K562 (cell line): ENCODE data around the gene PPP2R2D. TPM values are rescaled to one million over a fixed set of nuclear protein-coding genes. Genes with fewer than 3 reads are reported as not detected.

Experiments used
- ATAC-seq: fragments of 200-7000 bp; cut with Tn5 transposase; 3 replicates; pipeline ENCODE4 v1.9.1; 2020; ENCODE audit warnings: moderate library complexity
- BruUV-seq: library from RNA; stranded (reverse); fragments of 400-500 nt; replicated peaks from 2 replicates; lab custom pipeline; 2021; lab: Mats Ljungman, UMichigan
- CTCF ChIA-PET: fragments of 300-600 bp; formaldehyde crosslinking; extraction: SDS; loops from one replicate; lab custom pipeline; 2021; ENCODE audit warnings: low intra/inter-chr PET ratio; lab: Yijun Ruan, JAX
- POLR2A ChIA-PET: fragments of 300-600, 350-650 bp; sonication (Branson Sonifier 250); formaldehyde crosslinking; extraction: SDS; loops from one replicate; lab custom pipeline; 2021; ENCODE audit warnings: antibody characterized with exemption, inconsistent platforms; lab: Yijun Ruan, JAX
- DNase-seq, 4 experiments: peaks; one replicate each; pipeline versions ENCODE4 v3.0.0 to v3.0.0-alpha.2; 2011 to 2018; ENCODE audit warnings: low spot score in 3 of 4, mixed read lengths in 3 of 4; ENCODE audit errors: extremely low read depth in 1 of 4
- FAIRE-seq: peaks from 2 replicates; lab custom pipeline; 2011; peaks lifted over from hg19 to GRCh38; lab: Jason Lieb, UNC
- H2AFZ ChIP-seq: 2 replicates; pipeline ENCODE4 v1.6.0; 2011; ENCODE audit warnings: low read depth, low read length, control low read depth, inconsistent platforms
- H3K27ac ChIP-seq: fragments of 200-600 bp; 3 replicates; pipeline ENCODE4 v1.8.0; 2011; ENCODE audit warnings: low read depth, mild to moderate bottlenecking, control low read depth, inconsistent platforms, low read length, moderate library complexity, mixed read lengths; ENCODE audit errors: extremely low read depth
- H3K27me3 ChIP-seq, 2 experiments: fragments of 300-600 bp in 1 of 2; 2 replicates in 1 of 2; 3 replicates in 1 of 2; pipeline versions ENCODE4 v1.6.0 to v1.8.0; 2011; ENCODE audit warnings: inconsistent platforms in 2 of 2, low read length in 2 of 2, mild to moderate bottlenecking in 1 of 2, mixed read lengths in 1 of 2, moderate library complexity in 1 of 2; ENCODE audit not compliant: control insufficient read depth in 2 of 2, insufficient read depth in 2 of 2
- H3K36me3 ChIP-seq: fragments of 300-600 bp; 3 replicates; pipeline ENCODE4 v1.8.0; 2011; ENCODE audit warnings: mild to moderate bottlenecking, low read length, inconsistent platforms; ENCODE audit not compliant: control insufficient read depth, insufficient read depth
- H3K4me1 ChIP-seq, 2 experiments: fragments of 200-600 bp in 1 of 2; replicated peaks in 1 of 2; 2 replicates in 1 of 2; 3 replicates in 1 of 2; pipeline versions ENCODE4 v1.5.1 to v1.8.0; 2011; ENCODE audit warnings: inconsistent platforms in 2 of 2, low read length in 2 of 2, mild to moderate bottlenecking in 1 of 2, mixed read lengths in 1 of 2, moderate library complexity in 1 of 2; ENCODE audit not compliant: control insufficient read depth in 2 of 2, insufficient read depth in 2 of 2
- H3K4me2 ChIP-seq: 2 replicates; pipeline ENCODE4 v1.6.1; 2011; ENCODE audit warnings: low read length, control low read depth, inconsistent platforms, mixed read lengths; ENCODE audit not compliant: insufficient read depth
- H3K4me3 ChIP-seq: fragments of 200-600 bp; sonication (generic), shearing (Covaris generic); 2 replicates; pipeline ENCODE4 v1.5.1; 2016; ENCODE audit warnings: control low read depth, inconsistent platforms
- H3K79me2 ChIP-seq: fragments of 200-600 bp; 3 replicates; pipeline ENCODE4 v1.8.0; 2011; ENCODE audit warnings: low read length, inconsistent platforms; ENCODE audit not compliant: control insufficient read depth, insufficient read depth
- H3K9ac ChIP-seq, 2 experiments: 2 replicates each; pipeline versions ENCODE4 v1.6.0 to v1.6.1; 2011; ENCODE audit warnings: low read depth in 2 of 2, low read length in 2 of 2, control low read depth in 1 of 2, inconsistent platforms in 1 of 2, mild to moderate bottlenecking in 1 of 2, mixed read lengths in 1 of 2; ENCODE audit not compliant: insufficient read depth in 1 of 2
- H3K9me1 ChIP-seq: one replicate; pipeline ENCODE4 v1.6.0; 2011; ENCODE audit warnings: inconsistent platforms, mild to moderate bottlenecking, low read length, moderate library complexity; ENCODE audit not compliant: control insufficient read depth, insufficient read depth
- H3K9me3 ChIP-seq: replicated peaks from 2 replicates; pipeline ENCODE4 v1.5.1; 2011; ENCODE audit warnings: low read depth, low read length, inconsistent platforms; ENCODE audit not compliant: control insufficient read depth, insufficient read depth
- H4K20me1 ChIP-seq: replicated peaks from 2 replicates; pipeline ENCODE4 v1.6.1; 2011; ENCODE audit warnings: low read length, inconsistent platforms, mixed read lengths; ENCODE audit not compliant: control insufficient read depth, insufficient read depth
- CCNT2 ChIP-seq: IDR thresholded peaks from 2 replicates; pipeline ENCODE4 v1.6.1; 2011; ENCODE audit warnings: borderline replicate concordance, low read depth, mild to moderate bottlenecking, moderate library complexity, mixed read lengths, low read length; ENCODE audit not compliant: insufficient read length; ENCODE audit errors: extremely low read depth
- GABPA ChIP-seq: fragments of 200-800 bp; sonication (Bioruptor generic); conservative IDR thresholded peaks from 2 replicates; pipeline ENCODE4 v1.6.1; 2016; ENCODE audit warnings: low read depth, missing genetic modification characterization, missing compliant biosample characterization
- MAX ChIP-seq: sonication (generic); formaldehyde crosslinking; IDR thresholded peaks from 2 replicates; pipeline ENCODE4 v1.9.0; 2022; ENCODE audit warnings: mild to moderate bottlenecking, missing genetic modification reagents
- RBFOX2 ChIP-seq: fragments of 200-400 bp; formaldehyde crosslinking; IDR thresholded peaks from 2 replicates; pipeline ENCODE4 v1.6.1; 2017; ENCODE audit warnings: low read depth, mild to moderate bottlenecking, low read length, moderate library complexity
- RBM22 ChIP-seq: fragments of 200-400 bp; formaldehyde crosslinking; IDR thresholded peaks from 2 replicates; pipeline ENCODE4 v1.6.1; 2018; ENCODE audit warnings: low read length, low read depth; ENCODE audit not compliant: poor library complexity, severe bottlenecking
- RERE ChIP-seq: sonication (generic); formaldehyde crosslinking; IDR thresholded peaks from 2 replicates; pipeline ENCODE4 v1.8.0; 2023; ENCODE audit warnings: missing genetic modification reagents, mild to moderate bottlenecking, borderline replicate concordance
- TAF15 ChIP-seq: fragments of 200-400 bp; formaldehyde crosslinking; IDR thresholded peaks from 2 replicates; pipeline ENCODE4 v1.6.1; 2017; ENCODE audit warnings: mild to moderate bottlenecking, low read depth, low read length, moderate library complexity
- WHSC1 ChIP-seq: IDR thresholded peaks from one replicate; pipeline ENCODE4 v1.6.1; 2012; ENCODE audit warnings: low read length, control low read depth, inconsistent platforms
- YY1 ChIP-seq, 3 experiments: IDR thresholded peaks; 2 replicates each; pipeline ENCODE4 v1.6.1; 2011; ENCODE audit warnings: low read length in 2 of 3, mild to moderate bottlenecking in 2 of 3, moderate library complexity in 2 of 3, borderline replicate concordance in 1 of 3, control low read depth in 1 of 3, low read depth in 1 of 3; ENCODE audit not compliant: insufficient read depth in 3 of 3, insufficient replicate concordance in 2 of 3, control insufficient read depth in 1 of 3, insufficient read length in 1 of 3; ENCODE audit errors: extremely low read depth in 1 of 3
- ZNF140 ChIP-seq: fragments of 250-450 bp; sonication (Bioruptor Pico); IDR thresholded peaks from 2 replicates; pipeline ENCODE4 v1.8.0; 2021; ENCODE audit warnings: moderate library complexity, mild to moderate bottlenecking, inconsistent platforms
- ZNF143 ChIP-seq: sonication (generic); formaldehyde crosslinking; IDR thresholded peaks from 2 replicates; pipeline ENCODE4 v1.9.0; 2022; ENCODE audit warnings: mild to moderate bottlenecking, missing genetic modification reagents
- whole genome bisulfite sequencing: fragments of 100-300 bp; shearing (Covaris generic); methylation state at CpG from one replicate; pipeline ENCODE4 v1.1.6; 2016; ENCODE audit warnings: low coverage, mixed read lengths; ENCODE audit not compliant: insufficient coverage; ENCODE audit errors: missing lambda C conversion rate; 5-methylcytosine and 5-hydroxymethylcytosine counted together
- in situ Hi-C: fragments of 300-500 bp; cut with MboI; formaldehyde crosslinking; loops from 4 replicates; pipeline ENCODE4 v1.15.0; 2018; ENCODE audit warnings: inconsistent platforms, mixed read lengths
- intact Hi-C: fragments of 100-400 bp; cut with micrococcal nuclease; formaldehyde crosslinking; loops from 2 replicates; pipeline ENCODE4 v1.14.2; 2022
- polyA plus RNA-seq, 8 experiments: library from polyadenylated mRNA; depleted of rRNA in 4 of 8; stranded (reverse) in 5 of 8; unstranded in 3 of 8; fragments of >200 nt; fragmentation: Nextera tagmentation in 2 of 8; fragmentation: Illumina TruSeq in 1 of 8; extraction: Ambion mirVana in 2 of 8; extraction: Trizol in 1 of 8; gene quantifications; 2 replicates each; pipeline versions ENCODE4 v1.2.1 to v1.2.3, GENCODE V29; 2011 to 2014; ENCODE audit warnings: inconsistent platforms in 1 of 8, missing spikeins in 1 of 8
- total RNA-seq, 7 experiments: library from RNA; depleted of rRNA in 6 of 7; stranded (reverse); fragments of >200 nt in 6 of 7; fragmentation: Illumina TruSeq in 2 of 7; extraction: Trizol in 2 of 7; gene quantifications; 2 replicates each; pipeline versions ENCODE4 v1.2.1 to v1.2.3, GENCODE V29; 2011 to 2021; ENCODE audit warnings: low replicate concordance in 1 of 7
- TF ChIP-seq, protein P1 (sequence below): IDR thresholded peaks from 3 replicates; pipeline ENCODE4 v1.6.1; 2011; ENCODE audit warnings: borderline replicate concordance, mild to moderate bottlenecking; ENCODE audit not compliant: insufficient read length, insufficient read depth

PPP2R2D gene
- total and polyA plus RNA-seq, 9 of the 15 experiments (the other 6 are each of a cell fraction or from before 2014, with no cell fraction given): 1.9 to 37.0 (median 26.8) TPM

DNA sequence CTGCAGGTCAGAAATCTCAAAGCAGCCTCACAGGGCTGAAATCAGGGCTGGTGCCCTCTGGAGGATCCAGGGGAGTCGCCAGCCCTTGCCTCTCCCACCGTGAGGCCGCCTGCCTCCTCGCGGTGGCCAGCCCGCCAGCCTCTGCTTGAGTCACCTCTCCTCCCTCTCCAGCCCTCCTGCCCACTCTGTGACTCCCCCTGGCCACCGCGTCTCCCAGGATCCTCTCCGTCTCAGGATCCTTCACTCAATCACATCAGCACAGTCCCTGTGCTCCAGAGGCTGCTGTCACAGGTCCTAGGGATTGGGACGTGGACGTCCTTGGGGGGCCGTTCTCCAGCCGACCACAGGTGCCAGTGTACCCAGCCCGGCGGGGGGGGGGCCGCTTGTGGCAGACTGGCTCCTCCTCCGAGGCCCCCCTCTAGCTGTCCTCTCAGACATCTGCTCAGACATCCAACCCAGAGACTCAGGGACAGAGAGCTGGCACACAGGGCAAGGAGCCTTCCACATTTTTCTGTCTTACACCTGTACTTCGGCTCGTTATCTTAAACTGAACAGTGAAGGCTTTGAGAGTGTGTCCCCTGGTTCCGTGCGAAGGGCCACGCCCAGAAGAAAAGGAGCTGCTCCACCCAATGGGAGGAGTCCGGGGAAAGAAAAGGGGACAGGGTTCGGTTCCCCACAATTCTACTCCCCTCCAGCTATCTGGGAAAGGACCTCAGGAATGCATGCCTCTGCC lies 9.4 kb upstream of the PPP2R2D start:
- ChIA-PET CTCF (no interaction called here), POLR2A (interaction anchor here (1.0 to 1.6 kb wide), 6 partner anchors 9 to 71 kb away, joined by 3 to 8 read pairs (median 4); partner anchors contain the start of gene PPP2R2D)
- Histone ChIP-seq H3K4me1 (peaks cover 35 to 47% of the 10 kb centered on the region in 2 experiments), H3K27ac (peak overlapping the region; percentile 78), H3K9me1 (no peaks in the 10 kb centered on the region), H3K4me3 (peak overlapping the region; percentile 35), H3K4me2 (peak overlapping the region; percentile 89), H2AFZ (peak overlapping the region; percentile 89), H3K9ac (peak overlapping the region; percentile 60 to 93), H3K79me2 (peaks cover 12% of the 10 kb centered on the region; the same call in 2 of the 3 replicates), H3K27me3 (no peaks in the 10 kb centered on the region), H3K9me3 (no peaks in the 10 kb centered on the region), H3K36me3 (no peaks in the 10 kb centered on the region), H4K20me1 (no peaks in the 10 kb centered on the region)
- DNase-seq: peak; percentile 62 to 69 (median 64)
- in situ Hi-C loops (no loop called here), intact Hi-C loops (loop anchor here (5.0 kb wide), 1 partner anchor 41 kb away; no protein-coding TSS in a partner anchor)
- no peak for FAIRE-seq
- peak; percentile 85 for ATAC-seq
- BruUV-seq: no TSS peak
- 8% methylated on average over 13 of the region's 24 CpGs for WGBS
- TF ChIP-seq RERE: no peak
- TF ChIP-seq, protein P1, sequence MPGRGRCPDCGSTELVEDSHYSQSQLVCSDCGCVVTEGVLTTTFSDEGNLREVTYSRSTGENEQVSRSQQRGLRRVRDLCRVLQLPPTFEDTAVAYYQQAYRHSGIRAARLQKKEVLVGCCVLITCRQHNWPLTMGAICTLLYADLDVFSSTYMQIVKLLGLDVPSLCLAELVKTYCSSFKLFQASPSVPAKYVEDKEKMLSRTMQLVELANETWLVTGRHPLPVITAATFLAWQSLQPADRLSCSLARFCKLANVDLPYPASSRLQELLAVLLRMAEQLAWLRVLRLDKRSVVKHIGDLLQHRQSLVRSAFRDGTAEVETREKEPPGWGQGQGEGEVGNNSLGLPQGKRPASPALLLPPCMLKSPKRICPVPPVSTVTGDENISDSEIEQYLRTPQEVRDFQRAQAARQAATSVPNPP: no peak
- 0 out of 2 replicates have a peak, but pooled peaks have one; percentile 27 for TF ChIP-seq RBFOX2
- no peak for TF ChIP-seq WHSC1
- TF ChIP-seq MAX (CRISPR knock-in tag): peak; percentile 34; the same call in 1 of the 2 replicates
- no peak for TF ChIP-seq GABPA
- no peak for TF ChIP-seq ZNF140 (CRISPR knock-in tag)
- TF ChIP-seq CCNT2: no peak
- peak; percentile 61; the same call in 1 of the 2 replicates for TF ChIP-seq ZNF143 (CRISPR knock-in tag)
- no peak for TF ChIP-seq RBM22
- TF ChIP-seq YY1 (IDR thresholded peaks at IDR 0.05; ENCODE audit: borderline replicate concordance in 1 of 3, control insufficient read depth in 1 of 3, extremely low read depth in 1 of 3, insufficient read depth in 3 of 3, insufficient read length in 1 of 3, insufficient replicate concordance in 2 of 3, low read depth in 1 of 3, low read length in 2 of 3): peak in 1 of 3 experiments; percentile 18
- TF ChIP-seq TAF15: no peak
